ENCODE results near the gene ANXA2.
"Not testable (repeated sequence)": the region's sequence is repeated elsewhere in the genome, so short reads cannot be mapped to it uniquely, and the experiment has no call there.

ANXA2 gene

GRCh38 chr15:60397772-60398445 is at the start of gene ANXA2:
Gene ANXA2, minus strand, starts transcription at chr15:60397986. Its CDS starts 11,911 bp downstream, at chr15:60386075.
- DNase-seq (ENCODE audit: low read depth, low spot score), result peak; percentile 56
- H3K27ac ChIP-seq, result peak within 1 kb of the TSS; percentile 100

GRCh38 chr15:60444289-60444912 is 46.6 kb upstream of the ANXA2 start:
- peak overlapping the region; percentile 44 for H3K27ac ChIP-seq
- DNase-seq (ENCODE audit: low read depth, low spot score), result no peak

DNA sequence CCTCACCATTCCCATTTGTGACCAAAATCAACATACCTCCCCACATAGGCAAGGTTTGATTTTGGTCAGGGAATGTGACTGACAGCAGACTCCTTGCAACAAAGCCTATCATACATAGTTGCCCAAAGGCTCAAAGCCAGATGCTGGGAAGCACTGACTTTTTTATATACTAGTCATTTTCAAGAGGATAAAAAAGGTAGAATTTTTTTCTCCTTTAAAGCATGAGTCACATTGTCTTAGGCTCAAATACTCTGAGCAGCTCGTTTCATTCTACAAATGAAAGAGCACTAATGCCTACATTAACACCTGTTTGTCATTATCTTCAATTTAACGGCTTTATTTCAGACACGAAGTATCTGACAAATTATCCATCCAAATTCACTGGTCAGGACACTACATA is 45.0 kb upstream of the ANXA2 start:
- DNase-seq (ENCODE audit: low read depth, low spot score), result no peak
- peak overlapping the region; percentile 44 for H3K27ac ChIP-seq

DNA sequence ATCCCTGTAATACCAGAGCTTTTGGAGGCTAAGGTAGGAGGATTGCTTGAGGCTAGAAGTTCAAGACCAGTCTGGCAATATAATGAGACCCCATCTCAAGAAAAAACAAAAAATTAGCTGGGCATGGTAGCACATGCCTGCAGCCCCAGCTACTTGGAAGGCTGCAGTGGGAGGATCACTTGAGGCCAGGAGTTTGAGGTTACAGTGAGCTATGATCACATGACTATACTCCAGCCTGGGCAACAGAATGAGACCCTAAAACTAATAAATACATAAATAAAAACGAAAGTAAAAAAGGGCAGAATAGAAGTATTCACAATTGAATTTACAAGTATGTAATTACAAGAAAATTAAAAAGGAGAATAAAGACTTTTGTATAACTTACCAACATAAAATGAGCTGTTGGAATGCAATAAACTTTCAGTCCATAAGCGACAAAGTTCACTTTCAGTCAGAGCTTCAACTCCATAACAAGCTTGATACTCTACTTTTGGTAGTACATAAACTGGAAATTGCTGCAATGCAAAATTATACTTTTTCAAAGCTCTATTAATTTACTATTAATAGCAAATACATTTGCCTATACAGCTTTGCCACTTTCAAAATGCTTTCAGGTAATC is 44.4 kb upstream of the ANXA2 start:
- H3K27ac ChIP-seq, result peak overlapping the region; percentile 44
- DNase-seq (ENCODE audit: low read depth, low spot score), result no peak

DNA sequence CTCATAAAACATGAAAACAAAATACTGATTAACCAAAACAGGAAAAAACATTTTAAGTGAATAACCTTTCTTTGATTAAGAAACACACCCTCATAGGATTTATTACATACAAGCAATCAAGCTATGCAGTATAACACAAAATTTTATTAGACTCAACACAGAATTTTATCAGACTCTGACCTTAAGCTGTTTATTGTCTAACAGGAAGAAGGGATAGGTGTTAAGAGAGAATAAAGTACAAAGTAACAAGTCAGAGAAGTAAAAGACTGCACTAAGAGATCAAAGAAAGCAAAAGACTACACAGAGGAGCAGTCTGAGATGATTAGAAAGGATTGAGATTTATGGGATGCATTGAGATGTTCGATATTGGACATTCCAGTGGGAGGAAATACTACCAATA is 43.5 kb upstream of the ANXA2 start:
- H3K27ac ChIP-seq, result no peak overlapping the region
- no peak for DNase-seq (ENCODE audit: low read depth, low spot score)

DNA sequence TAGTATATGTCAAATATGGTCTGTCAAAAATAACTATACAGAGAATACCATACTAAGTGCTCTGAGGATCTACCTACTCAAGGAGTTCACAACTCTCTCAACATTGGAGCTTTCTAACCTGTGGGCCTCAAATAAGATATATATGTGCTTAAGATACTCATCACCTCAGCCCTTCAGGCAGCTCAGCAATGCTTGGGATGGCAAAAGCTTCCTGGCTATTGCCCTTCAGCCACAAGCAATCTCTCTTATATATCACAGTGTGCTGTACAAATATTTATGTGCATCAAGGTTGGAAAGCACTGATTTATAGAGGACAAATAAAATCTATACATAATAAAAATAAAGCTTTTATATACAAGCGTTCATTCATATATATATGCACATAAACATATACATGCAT is 40.9 kb upstream of the ANXA2 start:
- DNase-seq (ENCODE audit: low read depth, low spot score), result no peak
- no peak overlapping the region for H3K27ac ChIP-seq

- DNase-seq (ENCODE audit: low read depth, low spot score), result no peak
- no peak overlapping the region for H3K27ac ChIP-seq
Observed at GRCh38 chr15:60428935-60429334, 31.1 kb upstream of the ANXA2 start.

DNA sequence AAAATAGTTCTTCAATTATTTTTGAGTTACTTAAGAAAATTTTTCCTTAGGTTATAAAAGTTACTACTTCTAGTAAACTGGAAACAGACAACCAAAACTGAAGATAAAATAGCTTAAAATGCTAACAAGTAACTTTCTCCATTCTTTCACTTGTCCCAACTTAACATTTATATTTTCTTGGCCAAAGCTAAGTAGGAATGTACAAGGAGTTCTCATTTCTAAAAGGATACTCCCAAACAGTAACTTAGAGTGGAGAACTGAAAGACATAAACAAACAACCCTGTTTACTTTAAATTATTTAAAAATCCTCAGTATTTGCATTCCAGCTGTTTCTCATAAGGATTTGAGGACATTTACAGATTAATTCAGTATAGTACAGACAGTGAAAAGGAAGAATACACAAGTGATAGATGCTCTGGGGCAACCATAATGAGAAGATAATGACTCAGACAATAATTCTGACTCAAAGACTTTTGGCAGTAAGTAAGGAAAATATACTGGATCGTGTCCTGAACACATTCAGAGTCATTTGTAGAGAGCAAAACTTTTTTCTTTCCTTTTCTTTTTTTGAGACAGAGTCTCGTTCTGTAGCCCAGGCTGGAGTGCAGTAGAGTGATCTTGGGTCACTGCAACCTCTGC is 29.2 kb upstream of the ANXA2 start:
- no peak for DNase-seq (ENCODE audit: low read depth, low spot score)
- H3K27ac ChIP-seq, result peak overlapping the region; percentile 57

DNA sequence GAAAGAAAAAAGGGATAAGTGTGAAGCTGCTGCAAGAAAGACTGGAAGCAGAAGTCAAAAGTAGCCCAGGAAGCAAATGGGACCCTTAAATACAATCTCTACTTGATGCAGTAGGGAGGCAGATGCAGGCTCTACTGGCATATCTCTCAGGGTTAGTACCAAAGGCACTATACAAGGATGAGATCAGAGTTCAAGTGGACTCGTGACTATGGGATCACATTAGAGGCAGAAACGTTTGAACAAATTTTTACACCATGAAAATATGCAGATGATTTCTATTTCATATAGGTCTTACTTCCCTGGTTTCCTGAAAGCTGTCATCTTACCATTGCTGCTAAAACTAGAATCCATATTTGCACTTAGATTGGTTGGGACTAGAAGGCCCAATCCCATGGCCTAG is 27.7 kb upstream of the ANXA2 start:
- H3K27ac ChIP-seq, result no peak overlapping the region
- no peak for DNase-seq (ENCODE audit: low read depth, low spot score)

GRCh38 chr15:60424006-60424405 is 26.2 kb upstream of the ANXA2 start:
- H3K27ac ChIP-seq, result peak overlapping the region; percentile 91
- DNase-seq (ENCODE audit: low read depth, low spot score), result no peak

GRCh38 chr15:60423537-60423936 is 25.8 kb upstream of the ANXA2 start:
- peak; percentile 46 for DNase-seq (ENCODE audit: low read depth, low spot score)
- peak overlapping the region; percentile 91 for H3K27ac ChIP-seq

DNA sequence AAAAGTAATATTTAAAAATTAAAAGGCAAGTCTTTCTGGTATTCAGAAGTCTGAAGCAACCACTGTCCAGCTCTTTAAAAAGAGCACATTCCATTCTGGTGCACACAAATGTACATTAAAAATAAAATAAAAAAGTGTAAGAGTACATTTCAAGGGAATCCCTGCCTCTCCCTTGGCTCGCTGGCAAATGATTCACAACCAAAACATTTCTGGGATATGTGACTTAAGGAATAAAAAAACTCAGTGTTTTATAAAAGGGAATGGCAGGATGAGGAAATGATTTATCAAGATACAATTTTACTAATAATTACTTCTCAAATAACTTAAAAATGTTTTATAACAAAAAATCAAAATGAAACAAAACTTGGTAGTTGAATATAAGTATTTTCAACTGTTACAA is 23.8 kb upstream of the ANXA2 start:
- H3K27ac ChIP-seq, result peak overlapping the region; percentile 91
- no peak for DNase-seq (ENCODE audit: low read depth, low spot score)

DNA sequence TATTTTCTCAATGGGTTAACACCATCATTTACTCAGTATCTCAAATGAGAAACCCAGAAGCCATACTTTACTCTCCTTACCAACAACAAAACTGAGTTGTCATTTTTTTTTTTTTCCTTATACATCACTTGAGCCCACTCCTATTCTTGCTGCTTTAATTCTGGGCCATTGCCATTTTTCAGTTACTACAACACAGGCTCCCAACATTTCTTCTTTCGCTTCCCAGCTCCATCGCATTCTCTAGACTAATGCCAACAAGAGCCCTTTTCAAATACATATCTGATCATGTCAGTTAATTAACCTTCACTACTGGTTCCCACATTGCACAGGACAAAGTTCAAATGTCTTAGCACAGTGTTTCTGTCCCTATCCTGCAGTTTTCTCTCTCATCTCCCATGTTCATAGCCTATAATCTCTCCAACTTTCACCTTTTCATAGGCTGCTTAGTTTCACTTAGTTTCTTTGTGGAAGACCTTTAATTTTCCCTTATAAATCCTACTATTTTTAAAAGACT is 22.5 kb upstream of the ANXA2 start:
- H3K27ac ChIP-seq, result peak overlapping the region; percentile 91
- no peak for DNase-seq (ENCODE audit: low read depth, low spot score)

- H3K27ac ChIP-seq, result peak overlapping the region; percentile 91
Observed at GRCh38 chr15:60419753-60420152, 22.0 kb upstream of the ANXA2 start.

GRCh38 chr15:60418096-60418495 is 20.3 kb upstream of the ANXA2 start:
- DNase-seq (ENCODE audit: low read depth, low spot score), result no peak
- H3K27ac ChIP-seq, result no peak overlapping the region

More at GRCh38 chr15:60419753-60420152, 22.0 kb upstream of the ANXA2 start:
- no peak for DNase-seq (ENCODE audit: low read depth, low spot score)

DNA sequence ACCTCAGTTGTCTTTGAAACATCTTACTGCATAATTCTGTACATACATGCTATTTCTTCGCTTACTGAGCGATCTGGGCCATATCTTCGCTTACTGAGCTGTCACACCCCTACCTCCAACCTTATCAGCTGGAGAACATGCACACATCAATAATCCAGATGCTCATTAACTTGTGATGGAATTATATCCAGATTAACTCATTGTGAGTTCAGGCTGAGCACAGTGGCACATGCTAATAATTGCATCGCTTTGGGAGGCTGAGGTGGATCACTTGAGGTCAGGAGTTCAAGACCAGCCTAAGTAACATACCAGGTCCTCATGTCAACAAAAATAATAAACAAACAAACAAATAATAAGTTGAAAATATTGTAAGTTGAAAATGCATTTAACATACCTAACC is 19.3 kb upstream of the ANXA2 start:
- no peak for DNase-seq (ENCODE audit: low read depth, low spot score)
- no peak overlapping the region for H3K27ac ChIP-seq

DNA sequence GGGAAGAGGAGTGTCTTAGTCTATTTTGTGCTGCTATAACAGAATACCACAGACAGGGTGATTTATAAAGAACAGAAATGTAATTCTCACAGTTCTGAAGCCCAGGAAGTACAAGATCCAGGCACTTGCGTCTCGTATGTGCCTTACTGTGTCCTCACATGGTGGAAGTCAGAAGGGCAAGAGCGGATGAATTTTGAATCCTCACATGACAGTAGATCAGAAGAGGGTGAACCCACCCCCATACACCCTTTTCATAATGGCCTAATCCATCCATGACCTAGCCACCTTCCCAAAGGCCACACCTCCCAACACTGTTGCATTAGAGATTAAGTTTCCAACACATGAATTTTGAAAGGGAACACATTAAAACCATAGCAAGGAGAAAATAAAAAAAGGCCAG is 18.7 kb upstream of the ANXA2 start:
- no peak overlapping the region for H3K27ac ChIP-seq
- no peak for DNase-seq (ENCODE audit: low read depth, low spot score)

GRCh38 chr15:60414016-60414682 is 16.4 kb upstream of the ANXA2 start:
- H3K27ac ChIP-seq, result peak overlapping the region; percentile 72
- no peak for DNase-seq (ENCODE audit: low read depth, low spot score)

DNA sequence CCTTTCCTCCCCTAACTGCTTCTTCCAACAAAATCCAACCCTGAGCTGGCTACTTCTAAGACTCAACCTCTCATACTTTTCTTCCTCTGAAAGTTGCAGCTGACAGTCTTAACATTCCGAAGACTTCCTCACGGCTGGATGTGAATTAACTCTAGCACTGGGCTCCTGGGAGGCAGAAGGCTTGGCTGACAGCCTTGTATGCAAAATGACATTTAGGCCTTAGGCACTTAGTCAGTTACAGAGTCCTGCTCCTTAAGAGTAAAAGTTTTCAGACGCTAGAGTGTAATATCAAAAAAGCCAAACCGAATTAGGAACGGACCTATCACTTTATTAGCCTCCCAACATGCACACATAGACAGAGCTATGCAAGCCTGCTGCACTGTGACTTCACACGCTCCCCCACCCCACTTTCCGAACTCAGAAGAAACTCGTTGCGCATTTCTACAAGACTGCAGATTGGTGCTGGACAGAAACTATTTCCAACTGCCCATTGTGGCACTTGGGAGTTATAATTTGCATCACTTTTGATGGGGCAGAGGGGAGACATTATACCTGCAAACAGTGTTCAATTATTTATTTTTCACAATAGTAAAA is 15.5 kb upstream of the ANXA2 start:
- no peak for DNase-seq (ENCODE audit: low read depth, low spot score)
- H3K27ac ChIP-seq, result peak overlapping the region; percentile 72

GRCh38 chr15:60412807-60413206 is 15.0 kb upstream of the ANXA2 start:
- peak overlapping the region; percentile 72 for H3K27ac ChIP-seq
- not testable (repeated sequence) for DNase-seq (ENCODE audit: low read depth, low spot score)

Measured in epithelial cell of prostate (primary cell).